HG02885 (cell line): ENCODE measurements around the gene RNF2.

Experiments used
- ATAC-seq: cut with Tn5 transposase; IDR thresholded peaks from one replicate; pipeline ENCODE4 v1.9.1; 2021; ENCODE audit warnings: mild to moderate bottlenecking; ENCODE audit not compliant: unreplicated experiment, poor library complexity

The RNF2 gene

GRCh38 chr1:185087101-185087500 is 41.7 kb downstream of the RNF2 start:
- ATAC-seq: no peak

DNA sequence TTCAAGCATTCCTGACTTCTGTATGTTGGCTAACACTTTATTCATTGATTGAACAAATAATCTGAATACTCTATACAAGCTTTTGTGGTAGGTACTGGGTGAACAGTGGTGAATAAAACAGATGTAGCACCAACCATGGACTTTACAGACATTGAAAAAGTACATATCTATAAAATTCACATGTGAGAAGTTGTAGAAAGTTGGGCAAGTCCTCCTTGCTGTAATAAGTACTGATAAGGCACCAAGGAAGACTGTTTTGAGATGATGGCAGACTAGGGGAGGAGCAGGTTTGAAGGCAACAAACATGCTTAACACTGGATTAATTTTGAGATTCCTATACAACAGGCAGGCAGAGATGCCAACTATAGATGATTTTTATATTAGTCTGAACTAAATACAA is 42.4 kb downstream of the RNF2 start:
- no peak for ATAC-seq

DNA sequence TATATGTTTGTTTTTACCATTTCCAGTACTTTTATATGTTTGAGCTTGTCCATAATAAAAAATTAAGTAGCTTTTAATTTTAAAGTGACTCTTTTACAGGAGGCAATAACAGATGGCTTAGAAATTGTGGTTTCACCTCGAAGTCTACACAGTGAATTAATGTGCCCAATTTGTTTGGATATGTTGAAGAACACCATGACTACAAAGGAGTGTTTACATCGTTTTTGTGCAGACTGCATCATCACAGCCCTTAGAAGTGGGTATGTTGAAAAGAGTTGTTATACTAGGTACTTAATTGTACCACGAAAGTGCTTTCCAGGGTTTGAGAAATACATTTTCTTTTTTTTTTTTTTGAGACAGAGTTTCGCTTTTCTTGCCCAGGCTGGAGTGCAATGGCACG is 46.1 kb downstream of the RNF2 start:
- ATAC-seq: no peak

DNA sequence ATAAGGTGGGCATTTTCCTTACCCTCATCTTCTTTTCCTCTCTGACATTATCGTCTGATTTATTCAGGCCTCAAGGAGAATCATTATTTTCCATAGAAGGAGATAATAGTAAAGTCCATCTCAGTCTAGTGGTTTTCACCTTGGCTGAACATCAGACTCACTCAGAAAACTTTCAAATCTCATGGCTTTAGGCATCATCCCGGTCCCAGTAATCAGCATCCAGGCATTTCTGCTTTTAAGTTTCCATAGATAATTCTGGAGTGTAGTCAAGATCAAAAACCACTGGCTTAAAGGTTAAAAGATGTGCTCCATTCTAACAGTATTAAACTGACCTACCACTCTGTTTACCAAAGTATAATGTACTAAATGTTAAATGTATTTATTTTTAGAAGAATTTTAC is 49.4 kb downstream of the RNF2 start:
- no peak for ATAC-seq

DNA sequence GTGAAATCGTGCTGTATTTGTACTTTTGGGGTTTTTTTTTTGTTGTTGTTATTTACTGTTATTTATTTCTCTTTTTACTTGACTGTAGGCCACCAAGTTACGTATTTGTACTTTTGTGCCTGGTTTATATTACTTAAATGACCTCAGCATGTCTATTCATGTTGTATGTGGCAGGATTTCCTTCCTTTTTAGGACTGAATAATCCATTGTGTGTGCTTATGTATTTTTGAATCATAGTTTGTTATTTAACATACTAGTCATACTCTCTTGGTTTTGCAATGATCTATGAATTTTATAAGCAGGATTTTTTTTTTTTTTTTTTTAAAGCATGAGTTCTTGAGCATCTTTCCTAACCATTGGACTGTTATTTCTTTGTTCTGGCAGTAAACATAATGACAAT is 51.2 kb downstream of the RNF2 start:
- ATAC-seq: no peak

GRCh38 chr1:185104083-185104482 is 58.7 kb downstream of the RNF2 start:
- ATAC-seq: no peak

GRCh38 chr1:185105121-185105520 is 59.8 kb downstream of the RNF2 start:
- ATAC-seq: no peak

- ATAC-seq: no peak
These were observed 63.0 kb downstream of the RNF2 start for GRCh38 chr1:185108321-185108720.

GRCh38 chr1:185110145-185110544 is 64.8 kb downstream of the RNF2 start:
- ATAC-seq: no peak

DNA sequence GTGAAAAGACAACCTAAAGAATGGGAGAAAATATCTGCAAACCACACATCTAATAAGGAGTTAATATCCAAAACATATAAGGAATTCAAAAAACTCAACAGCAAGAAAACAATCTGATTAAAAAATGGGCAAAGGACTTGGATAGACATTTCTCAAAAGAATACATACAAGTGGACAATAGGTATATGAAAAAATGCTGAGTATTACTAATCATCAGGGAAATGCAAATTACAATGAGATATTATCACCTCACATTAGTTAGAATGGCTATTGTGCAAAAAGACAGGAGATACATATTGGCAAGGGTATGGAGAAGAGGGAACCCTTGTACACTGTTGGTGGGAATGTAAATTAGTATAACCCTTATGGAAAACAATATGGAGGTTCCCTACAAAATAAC is 66.5 kb downstream of the RNF2 start:
- ATAC-seq: no peak

DNA sequence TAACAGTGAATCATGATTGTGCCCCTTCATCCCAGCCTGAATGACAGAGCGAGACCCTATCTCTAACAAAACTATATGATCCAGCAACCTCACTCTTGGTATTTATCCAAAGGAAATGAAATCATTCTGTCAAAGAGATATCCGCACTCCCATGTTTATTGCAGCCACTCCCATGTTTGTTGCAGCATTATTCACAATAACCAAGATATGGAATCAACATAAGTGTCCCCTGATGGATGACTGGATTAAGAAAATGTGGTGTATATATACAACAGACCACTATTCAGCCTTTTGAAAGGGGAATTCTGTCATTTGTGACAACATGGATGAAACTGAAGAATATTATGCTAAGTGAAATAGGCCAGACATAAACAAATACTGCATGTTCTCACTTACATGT is 67.0 kb downstream of the RNF2 start:
- ATAC-seq: no peak

DNA sequence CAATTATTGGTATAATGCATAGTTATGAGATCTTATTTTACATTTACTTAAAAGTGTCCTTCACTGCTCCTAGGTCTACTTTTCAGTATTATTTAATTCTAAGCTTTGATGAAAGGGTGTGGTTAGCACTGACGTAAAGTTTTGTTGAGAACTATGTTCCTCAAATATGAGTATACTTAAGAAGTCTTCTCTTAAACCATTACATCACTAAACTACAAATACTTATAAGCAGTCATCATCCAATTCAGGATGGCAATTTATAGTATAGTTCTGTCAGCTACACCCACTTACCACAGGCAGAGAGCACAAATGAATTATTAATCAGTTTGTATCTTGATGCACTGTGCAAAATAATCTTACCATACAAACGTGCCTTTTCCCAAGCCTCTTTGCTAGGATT is 84.3 kb downstream of the RNF2 start:
- no peak for ATAC-seq

GRCh38 chr1:185132534-185132933 is 87.2 kb downstream of the RNF2 start:
- no peak for ATAC-seq

- ATAC-seq: no peak
These were observed 92.7 kb downstream of the RNF2 start for GRCh38 chr1:185137896-185138545.

- ATAC-seq: no peak
These were observed 93.9 kb downstream of the RNF2 start for GRCh38 chr1:185139246-185139645.

DNA sequence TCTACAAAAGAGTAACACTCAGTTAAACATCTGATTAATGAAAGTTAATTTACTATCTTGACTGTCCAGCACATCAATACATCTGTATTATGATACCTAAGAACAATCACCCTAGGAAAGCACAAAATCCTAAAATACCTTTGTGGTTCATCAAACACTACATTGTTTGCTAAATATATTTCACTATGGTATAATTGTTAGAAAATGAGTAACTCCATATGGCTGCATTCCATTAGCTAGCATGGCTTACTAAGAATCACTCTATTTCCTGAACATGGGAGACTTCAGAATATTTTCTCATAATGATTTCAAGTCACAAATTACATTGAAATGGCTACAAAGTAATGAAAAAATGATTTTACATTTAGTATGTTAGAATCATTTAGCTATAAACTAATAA is 98.9 kb downstream of the RNF2 start:
- no peak for ATAC-seq

- no peak for ATAC-seq
These were observed 105.9 kb downstream of the RNF2 start for GRCh38 chr1:185151215-185151614.
